PC-9 (cell line): Measurements from ENCODE around the gene TMEM254. TPM values are rescaled to one million over a fixed set of nuclear protein-coding genes. Genes with fewer than 3 reads are reported as not detected.
"Not testable (repeated sequence)": the region's sequence is repeated elsewhere in the genome, so short reads cannot be mapped to it uniquely, and the experiment has no call there.

ENCODE experiments used
- BruUV-seq: library from RNA; stranded (reverse); fragments of 400-500 nt; replicated peaks from 2 replicates; lab custom pipeline; 2021; lab: Mats Ljungman, UMichigan
- CTCF ChIA-PET: fragments of 300-600 bp; sonication (Branson Sonifier 250); formaldehyde crosslinking; loops from one replicate; lab custom pipeline; 2022; ENCODE audit warnings: antibody characterized with exemption; lab: Charles Lee
- POLR2A ChIA-PET: fragments of 300-600 bp; sonication (Branson Sonifier 250); formaldehyde crosslinking; loops from one replicate; lab custom pipeline; 2022; ENCODE audit warnings: antibody characterized with exemption; ENCODE audit not compliant: unreplicated experiment; lab: Charles Lee
- DNase-seq, 2 experiments: peaks; one replicate each; pipeline versions ENCODE4 v3.0.0 to v3.0.0-alpha.2; 2015 to 2022; ENCODE audit warnings: mixed read lengths in 1 of 2
- H2AFZ ChIP-seq: fragments of 200-600 bp; sonication (generic); 2 replicates; pipeline ENCODE4 v1.8.1; 2017; ENCODE audit warnings: antibody characterized with exemption
- H3F3A ChIP-seq: fragments of 200-600 bp; sonication (generic); 2 replicates; pipeline ENCODE4 v1.8.1; 2017; ENCODE audit warnings: antibody characterized with exemption, mild to moderate bottlenecking, low read depth; ENCODE audit not compliant: insufficient read depth
- H3K27ac ChIP-seq: fragments of 200-600 bp; sonication (generic); 2 replicates; pipeline ENCODE4 v1.6.1; 2016; ENCODE audit warnings: mixed run types
- H3K27me3 ChIP-seq: fragments of 200-600 bp; sonication (generic); 2 replicates; pipeline ENCODE4 v1.6.1; 2016; ENCODE audit warnings: low read depth, mixed run types; ENCODE audit not compliant: insufficient read depth
- H3K36me3 ChIP-seq: fragments of 200-600 bp; sonication (generic); 2 replicates; pipeline ENCODE4 v1.6.1; 2016; ENCODE audit warnings: low read depth, mixed run types
- H3K4me1 ChIP-seq: fragments of 200-600 bp; sonication (generic); replicated peaks from 2 replicates; pipeline ENCODE4 v1.6.1; 2016; ENCODE audit warnings: mixed run types; ENCODE audit not compliant: insufficient read depth
- H3K4me2 ChIP-seq: fragments of 200-600 bp; sonication (generic); 2 replicates; pipeline ENCODE4 v1.6.1; 2017; ENCODE audit warnings: mixed run types
- H3K4me3 ChIP-seq: fragments of 200-600 bp; sonication (generic); 2 replicates; pipeline ENCODE4 v1.6.1; 2016; ENCODE audit warnings: mixed run types
- H3K79me2 ChIP-seq: fragments of 200-600 bp; sonication (generic); 2 replicates; pipeline ENCODE4 v1.6.1; 2017; ENCODE audit warnings: low read depth, mixed run types
- H3K9me2 ChIP-seq: fragments of 200-600 bp; sonication (generic); 2 replicates; pipeline ENCODE4 v1.8.1; 2017; ENCODE audit warnings: mild to moderate bottlenecking; ENCODE audit not compliant: insufficient read depth
- H3K9me3 ChIP-seq: fragments of 200-600 bp; sonication (generic); 2 replicates; pipeline ENCODE4 v1.8.1; 2016; ENCODE audit warnings: low read depth; ENCODE audit not compliant: insufficient read depth
- H4K20me1 ChIP-seq: fragments of 200-600 bp; sonication (generic); 2 replicates; pipeline ENCODE4 v1.8.1; 2017; ENCODE audit not compliant: insufficient read depth
- EZH2 ChIP-seq: fragments of 200-600 bp; sonication (generic); IDR thresholded peaks from 2 replicates; pipeline ENCODE4 v1.8.0; 2017; ENCODE audit warnings: antibody characterized with exemption, low read depth
- intact Hi-C: fragments of 100-400 bp; cut with micrococcal nuclease; formaldehyde crosslinking; loops from one replicate; pipeline ENCODE4 v1.10.0; 2022; ENCODE audit not compliant: unreplicated experiment
- total RNA-seq: library from RNA; stranded (reverse); gene quantifications from 2 replicates; pipeline ENCODE4 v1.2.3, GENCODE V29; 2021
- TF ChIP-seq, protein P1 (sequence below): fragments of 200-600 bp; sonication (generic); conservative IDR thresholded peaks from 2 replicates; pipeline ENCODE4 v1.6.1; 2017; ENCODE audit warnings: mixed run types, antibody characterized with exemption, mild to moderate bottlenecking, moderate library complexity

The TMEM254 gene
- total RNA-seq, 1 experiment from 2014 or later, result 36.6 TPM

DNA sequence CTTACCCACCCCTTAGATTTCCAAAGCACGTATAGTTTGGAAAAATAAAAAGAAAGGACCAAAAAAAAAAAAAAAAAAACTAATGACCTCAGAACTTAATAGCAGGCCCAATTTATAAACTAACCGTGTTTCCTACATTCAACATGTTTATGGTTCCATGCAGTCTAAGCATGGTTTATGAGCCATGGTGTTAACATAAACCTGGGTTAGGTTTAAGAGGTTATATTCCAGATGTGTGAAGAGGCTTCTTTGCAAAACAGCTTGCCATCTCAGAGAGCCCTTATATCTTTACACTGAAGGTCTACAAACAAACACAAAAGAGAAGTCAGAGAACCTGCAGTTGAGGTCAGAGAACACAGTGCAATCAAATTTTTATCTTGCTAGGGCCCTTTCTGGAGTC is 15.8 kb downstream of the TMEM254 start:
- TF ChIP-seq, protein P1, sequence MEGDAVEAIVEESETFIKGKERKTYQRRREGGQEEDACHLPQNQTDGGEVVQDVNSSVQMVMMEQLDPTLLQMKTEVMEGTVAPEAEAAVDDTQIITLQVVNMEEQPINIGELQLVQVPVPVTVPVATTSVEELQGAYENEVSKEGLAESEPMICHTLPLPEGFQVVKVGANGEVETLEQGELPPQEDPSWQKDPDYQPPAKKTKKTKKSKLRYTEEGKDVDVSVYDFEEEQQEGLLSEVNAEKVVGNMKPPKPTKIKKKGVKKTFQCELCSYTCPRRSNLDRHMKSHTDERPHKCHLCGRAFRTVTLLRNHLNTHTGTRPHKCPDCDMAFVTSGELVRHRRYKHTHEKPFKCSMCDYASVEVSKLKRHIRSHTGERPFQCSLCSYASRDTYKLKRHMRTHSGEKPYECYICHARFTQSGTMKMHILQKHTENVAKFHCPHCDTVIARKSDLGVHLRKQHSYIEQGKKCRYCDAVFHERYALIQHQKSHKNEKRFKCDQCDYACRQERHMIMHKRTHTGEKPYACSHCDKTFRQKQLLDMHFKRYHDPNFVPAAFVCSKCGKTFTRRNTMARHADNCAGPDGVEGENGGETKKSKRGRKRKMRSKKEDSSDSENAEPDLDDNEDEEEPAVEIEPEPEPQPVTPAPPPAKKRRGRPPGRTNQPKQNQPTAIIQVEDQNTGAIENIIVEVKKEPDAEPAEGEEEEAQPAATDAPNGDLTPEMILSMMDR, result no peak
- TF ChIP-seq EZH2, result no peak

DNA sequence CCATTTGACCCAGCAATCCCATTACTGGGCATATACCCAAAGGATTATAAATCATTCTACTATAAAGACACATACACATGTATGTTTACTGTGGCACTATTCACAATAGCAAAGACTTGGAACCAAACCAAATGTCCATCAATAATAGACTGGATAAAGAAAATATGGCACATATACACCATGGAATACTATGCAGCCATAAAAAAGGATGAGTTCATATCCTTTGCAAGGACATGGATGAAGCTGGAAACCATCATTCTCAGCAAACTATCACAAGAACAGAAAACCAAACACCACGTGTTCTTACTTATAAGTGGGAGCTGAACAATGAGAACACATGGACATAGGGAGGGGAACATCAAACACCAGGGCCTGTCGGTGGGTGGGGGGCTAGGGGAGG is 19.8 kb downstream of the TMEM254 start:
- H3K79me2 ChIP-seq, H3K9me2 ChIP-seq, H2AFZ ChIP-seq, intact Hi-C loops, H4K20me1 ChIP-seq, CTCF ChIA-PET, BruUV-seq, H3K36me3 ChIP-seq, H3K27ac ChIP-seq, H3K9me3 ChIP-seq, H3K4me2 ChIP-seq, H3K4me3 ChIP-seq, DNase-seq, POLR2A ChIA-PET, H3F3A ChIP-seq, H3K27me3 ChIP-seq: not testable (repeated sequence)
- peaks cover 18% of the 10 kb centered on the region for H3K4me1 ChIP-seq

More for the DNA sequence above, 15.8 kb downstream of the TMEM254 start:
- BruUV-seq, result no TSS peak
- no peaks in the 10 kb centered on the region for H3K79me2 ChIP-seq
- no peaks in the 10 kb centered on the region for H3F3A ChIP-seq
- no peaks in the 10 kb centered on the region for H3K9me2 ChIP-seq
- H3K4me1 ChIP-seq, result no peaks in the 10 kb centered on the region
- H3K9me3 ChIP-seq, result no peaks in the 10 kb centered on the region
- no peak overlapping the region for H2AFZ ChIP-seq
- no peak overlapping the region for H3K4me3 ChIP-seq
- CTCF ChIA-PET, result no interaction called here
- no peak overlapping the region for H3K4me2 ChIP-seq
- H4K20me1 ChIP-seq, result no peaks in the 10 kb centered on the region
- H3K27ac ChIP-seq, result no peak overlapping the region
- no peaks in the 10 kb centered on the region for H3K36me3 ChIP-seq
- DNase-seq, result no peak
- POLR2A ChIA-PET, result interaction anchor here (0.6 kb wide), 1 partner anchor 10 kb away, joined by 6 read pairs; no protein-coding TSS in a partner anchor
- no peaks in the 10 kb centered on the region for H3K27me3 ChIP-seq
- intact Hi-C loops, result no loop called here

- POLR2A ChIA-PET, DNase-seq, H3K79me2 ChIP-seq, H3K27ac ChIP-seq, H3K36me3 ChIP-seq, H3K9me2 ChIP-seq, H2AFZ ChIP-seq, H3K9me3 ChIP-seq, H4K20me1 ChIP-seq, CTCF ChIA-PET, H3K27me3 ChIP-seq, intact Hi-C loops, H3K4me2 ChIP-seq, BruUV-seq, H3F3A ChIP-seq, H3K4me3 ChIP-seq: not testable (repeated sequence)
- H3K4me1 ChIP-seq, result peaks cover 18% of the 10 kb centered on the region
Measured at GRCh38 chr10:80099295-80099694, 20.8 kb downstream of the TMEM254 start.

DNA sequence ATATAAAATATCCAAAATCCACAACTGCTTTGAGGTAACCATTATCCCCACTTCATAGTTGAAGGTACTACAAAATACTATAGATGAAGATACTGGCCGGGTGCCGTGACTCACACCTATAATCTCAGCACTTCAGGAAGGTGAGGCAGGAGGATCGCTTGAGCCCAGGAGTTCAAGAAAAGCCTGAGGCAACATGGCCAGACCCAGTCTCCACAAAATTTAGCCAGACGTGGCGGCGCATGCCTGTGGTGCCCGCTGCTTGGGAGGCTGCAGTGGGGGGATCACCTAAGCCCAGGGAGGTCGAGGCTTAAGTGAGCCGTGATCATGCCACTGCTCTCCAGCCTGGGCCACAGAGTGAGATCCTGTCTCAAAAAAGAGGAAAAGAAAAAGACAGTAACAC is 21.7 kb downstream of the TMEM254 start:
- POLR2A ChIA-PET, result no interaction called here
- Histone ChIP-seq H2AFZ (no peak overlapping the region), H4K20me1 (no peaks in the 10 kb centered on the region), H3F3A (no peaks in the 10 kb centered on the region), H3K4me1 (peaks cover 18% of the 10 kb centered on the region), H3K27me3 (no peaks in the 10 kb centered on the region), H3K9me3 (no peaks in the 10 kb centered on the region), H3K4me2 (no peak overlapping the region), H3K79me2 (no peaks in the 10 kb centered on the region), H3K4me3 (no peak overlapping the region), H3K36me3 (no peaks in the 10 kb centered on the region), H3K9me2 (no peaks in the 10 kb centered on the region), H3K27ac (no peak overlapping the region)
- CTCF ChIA-PET, result no interaction called here
- BruUV-seq, result no TSS peak
- no peak for DNase-seq
- intact Hi-C loops, result loop anchor here (2.0 kb wide), 1 partner anchor 21 kb away; the partner anchor contains the start of gene TMEM254
- TF ChIP-seq EZH2, result no peak
- TF ChIP-seq, protein P1, result no peak
